ENCODE results near the gene RASD1. TPM values are rescaled to one million over a fixed set of nuclear protein-coding genes. Genes with fewer than 3 reads are reported as not detected.

The RASD1 gene
- total RNA-seq, 3 donors from 2014 or later (not counting 1 experiment from before 2014, with no cell fraction given), result 0.60 to 2.4 (median 1.2) TPM

DNA sequence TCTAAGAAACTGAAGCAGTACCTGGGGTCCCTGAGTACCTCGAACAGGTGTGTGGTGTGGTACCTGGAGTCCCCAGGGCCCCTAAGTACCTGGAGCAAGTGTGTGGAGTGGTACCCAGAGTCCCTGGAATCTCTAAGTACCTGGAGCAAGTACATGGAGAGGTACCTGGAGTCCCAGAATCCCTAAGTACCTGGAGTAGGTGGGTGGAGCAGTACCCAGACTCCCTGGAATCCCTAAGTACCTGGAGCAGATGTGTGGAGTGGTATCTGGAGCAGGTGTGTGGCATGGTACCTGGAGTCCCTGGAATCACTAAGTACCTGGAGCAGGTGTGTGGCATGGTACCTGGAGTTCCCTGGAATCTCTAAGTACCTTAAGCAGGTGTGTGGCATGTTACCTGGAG is 41.9 kb downstream of the RASD1 start:
- Histone ChIP-seq H3K9me3 (ENCODE audit: control insufficient read depth, insufficient read depth, low read length) (no peaks in the 10 kb centered on the region), H3K27ac (ENCODE audit: low read length) (no peak overlapping the region), H3K4me1 (ENCODE audit: control insufficient read depth, insufficient read depth, low read length) (no peaks in the 10 kb centered on the region), H3K27me3 (ENCODE audit: control insufficient read depth, insufficient read depth, low read length) (no peaks in the 10 kb centered on the region), H3K4me3 (ENCODE audit: low read length) (no peak overlapping the region), H3K36me3 (ENCODE audit: control insufficient read depth, insufficient read depth, low read length) (no peaks in the 10 kb centered on the region)
- ATAC-seq, result no peak
- Mint-ChIP-seq H3K27me3 (ENCODE audit: low read depth in 2 of 2) (no peaks in the 10 kb centered on the region), H3K27ac (no peak overlapping the region), H3K36me3 (no peaks in the 10 kb centered on the region), H3K4me3 (no peak overlapping the region), H3K4me1 (no peaks in the 10 kb centered on the region), H3K9me3 (no peaks in the 10 kb centered on the region)
- intact Hi-C loops (cut with micrococcal nuclease), result no loop called here
- TF ChIP-seq, protein P1, sequence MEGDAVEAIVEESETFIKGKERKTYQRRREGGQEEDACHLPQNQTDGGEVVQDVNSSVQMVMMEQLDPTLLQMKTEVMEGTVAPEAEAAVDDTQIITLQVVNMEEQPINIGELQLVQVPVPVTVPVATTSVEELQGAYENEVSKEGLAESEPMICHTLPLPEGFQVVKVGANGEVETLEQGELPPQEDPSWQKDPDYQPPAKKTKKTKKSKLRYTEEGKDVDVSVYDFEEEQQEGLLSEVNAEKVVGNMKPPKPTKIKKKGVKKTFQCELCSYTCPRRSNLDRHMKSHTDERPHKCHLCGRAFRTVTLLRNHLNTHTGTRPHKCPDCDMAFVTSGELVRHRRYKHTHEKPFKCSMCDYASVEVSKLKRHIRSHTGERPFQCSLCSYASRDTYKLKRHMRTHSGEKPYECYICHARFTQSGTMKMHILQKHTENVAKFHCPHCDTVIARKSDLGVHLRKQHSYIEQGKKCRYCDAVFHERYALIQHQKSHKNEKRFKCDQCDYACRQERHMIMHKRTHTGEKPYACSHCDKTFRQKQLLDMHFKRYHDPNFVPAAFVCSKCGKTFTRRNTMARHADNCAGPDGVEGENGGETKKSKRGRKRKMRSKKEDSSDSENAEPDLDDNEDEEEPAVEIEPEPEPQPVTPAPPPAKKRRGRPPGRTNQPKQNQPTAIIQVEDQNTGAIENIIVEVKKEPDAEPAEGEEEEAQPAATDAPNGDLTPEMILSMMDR (IDR thresholded peaks at IDR 0.05), result no peak
- 64% methylated on average over 1 of the region's 1 CpG for WGBS (ENCODE audit: insufficient coverage)
- no peak for DNase-seq

DNA sequence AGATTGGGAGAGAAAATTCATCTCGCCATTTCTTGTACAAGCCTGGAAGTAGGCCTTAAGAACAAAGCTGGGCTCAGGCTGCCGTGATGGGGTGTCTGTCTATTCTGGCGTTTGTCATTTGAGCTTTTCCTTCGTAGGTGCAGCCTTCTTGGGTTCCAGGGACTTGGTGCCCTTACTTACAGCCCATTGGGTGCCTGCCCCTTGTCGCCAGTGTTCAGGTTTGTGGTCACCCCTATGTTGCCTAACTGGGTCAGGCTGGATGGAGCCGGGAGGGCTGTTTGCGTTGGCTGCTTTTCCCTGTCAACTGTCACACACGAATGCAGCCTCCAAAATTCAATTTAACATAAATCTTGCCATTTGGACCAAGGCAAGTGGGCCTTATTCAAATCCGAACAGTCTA is 43.1 kb downstream of the RASD1 start:
- Mint-ChIP-seq H3K36me3 (no peaks in the 10 kb centered on the region), H3K4me3 (no peak overlapping the region), H3K27me3 (ENCODE audit: low read depth in 2 of 2) (no peaks in the 10 kb centered on the region), H3K4me1 (no peaks in the 10 kb centered on the region), H3K9me3 (no peaks in the 10 kb centered on the region), H3K27ac (no peak overlapping the region)
- intact Hi-C loops (cut with micrococcal nuclease), result no loop called here
- H3K27me3 ChIP-seq (ENCODE audit: control insufficient read depth, insufficient read depth, low read length), result no peaks in the 10 kb centered on the region
- H3K9me3 ChIP-seq (ENCODE audit: control insufficient read depth, insufficient read depth, low read length), result no peaks in the 10 kb centered on the region
- DNase-seq (no peak), ATAC-seq (no peak)
- TF ChIP-seq, protein P1 (IDR thresholded peaks at IDR 0.05), result no peak
- 62% methylated on average over 9 of the region's 9 CpGs for WGBS (ENCODE audit: insufficient coverage)
- H3K4me3 ChIP-seq (ENCODE audit: low read length), result no peak overlapping the region
- H3K27ac ChIP-seq (ENCODE audit: low read length), result no peak overlapping the region
- H3K4me1 ChIP-seq (ENCODE audit: control insufficient read depth, insufficient read depth, low read length), result no peaks in the 10 kb centered on the region
- H3K36me3 ChIP-seq (ENCODE audit: control insufficient read depth, insufficient read depth, low read length), result no peaks in the 10 kb centered on the region

DNA sequence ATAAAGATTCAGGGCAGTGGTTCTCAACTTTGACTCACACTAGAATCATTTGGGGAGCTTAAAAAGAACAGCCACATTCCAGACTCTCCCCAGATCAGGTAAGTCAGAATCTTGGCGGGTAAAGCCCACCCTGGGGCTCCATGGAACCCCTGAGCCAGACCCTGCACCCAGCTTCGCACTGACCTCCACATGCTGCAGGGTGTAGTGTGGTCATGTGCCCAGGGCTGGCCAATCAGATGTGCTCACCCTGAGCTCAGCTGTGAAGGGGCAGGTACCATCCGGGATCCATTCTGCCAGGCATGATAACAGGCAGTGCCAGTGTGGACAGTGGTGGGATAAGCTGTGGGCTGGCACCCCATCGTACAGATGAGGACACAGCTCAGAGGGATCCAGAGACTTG is 47.5 kb downstream of the RASD1 start:
- Mint-ChIP-seq H3K27ac (no peak overlapping the region), H3K4me1 (no peaks in the 10 kb centered on the region), H3K36me3 (no peaks in the 10 kb centered on the region), H3K27me3 (ENCODE audit: low read depth in 2 of 2) (peaks cover 0 to 3% of the 10 kb centered on the region in 2 donors), H3K4me3 (no peak overlapping the region), H3K9me3 (no peaks in the 10 kb centered on the region)
- Histone ChIP-seq H3K27me3 (ENCODE audit: control insufficient read depth, insufficient read depth, low read length) (no peaks in the 10 kb centered on the region), H3K36me3 (ENCODE audit: control insufficient read depth, insufficient read depth, low read length) (no peaks in the 10 kb centered on the region), H3K9me3 (ENCODE audit: control insufficient read depth, insufficient read depth, low read length) (no peaks in the 10 kb centered on the region), H3K27ac (ENCODE audit: low read length) (no peak overlapping the region), H3K4me3 (ENCODE audit: low read length) (no peak overlapping the region), H3K4me1 (ENCODE audit: control insufficient read depth, insufficient read depth, low read length) (no peaks in the 10 kb centered on the region)
- intact Hi-C loops (cut with micrococcal nuclease), result no loop called here
- 90% methylated on average over 4 of the region's 4 CpGs for WGBS (ENCODE audit: insufficient coverage)
- TF ChIP-seq, protein P1 (IDR thresholded peaks at IDR 0.05), result no peak
- DNase-seq (no peak), ATAC-seq (no peak)

DNA sequence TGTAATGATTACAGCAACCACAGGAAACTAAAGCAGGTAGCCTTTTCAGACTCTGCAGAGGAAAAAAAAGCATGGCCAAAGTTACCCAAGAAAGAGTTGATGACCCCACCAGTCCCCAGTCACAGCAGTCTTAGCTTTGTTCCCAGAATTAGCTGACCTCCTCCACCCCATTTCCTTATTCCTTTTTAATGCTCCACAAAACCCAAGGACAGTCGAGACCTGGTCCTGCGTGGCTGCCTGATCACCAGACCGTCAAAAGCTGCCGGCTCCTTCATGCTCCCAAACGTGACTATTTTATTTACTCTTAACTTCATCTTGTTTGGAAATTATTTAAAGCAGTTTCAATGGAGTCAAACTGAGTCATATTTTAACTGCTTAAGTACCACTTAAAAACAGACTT is 48.1 kb downstream of the RASD1 start:
- intact Hi-C loops (cut with micrococcal nuclease), result no loop called here
- DNase-seq (no peak), ATAC-seq (no peak)
- Histone ChIP-seq H3K4me3 (ENCODE audit: low read length) (no peak overlapping the region), H3K9me3 (ENCODE audit: control insufficient read depth, insufficient read depth, low read length) (no peaks in the 10 kb centered on the region), H3K4me1 (ENCODE audit: control insufficient read depth, insufficient read depth, low read length) (no peaks in the 10 kb centered on the region), H3K36me3 (ENCODE audit: control insufficient read depth, insufficient read depth, low read length) (no peaks in the 10 kb centered on the region), H3K27ac (ENCODE audit: low read length) (no peak overlapping the region), H3K27me3 (ENCODE audit: control insufficient read depth, insufficient read depth, low read length) (no peaks in the 10 kb centered on the region)
- Mint-ChIP-seq H3K4me3 (no peak overlapping the region), H3K9me3 (no peaks in the 10 kb centered on the region), H3K27me3 (ENCODE audit: low read depth in 2 of 2) (peaks cover 0 to 3% of the 10 kb centered on the region in 2 donors), H3K27ac (no peak overlapping the region), H3K4me1 (no peaks in the 10 kb centered on the region), H3K36me3 (no peaks in the 10 kb centered on the region)
- WGBS (ENCODE audit: insufficient coverage), result 67% methylated on average over 5 of the region's 5 CpGs
- TF ChIP-seq, protein P1 (IDR thresholded peaks at IDR 0.05), result no peak

All from natural killer cell (primary cell).